HG03520 (cell line): Measurements from ENCODE around the gene PEX6.

Source experiments
- ATAC-seq: cut with Tn5 transposase; IDR thresholded peaks from one replicate; pipeline ENCODE4 v1.9.1; 2021; ENCODE audit warnings: mild to moderate bottlenecking, moderate library complexity; ENCODE audit not compliant: unreplicated experiment

PEX6 gene

GRCh38 chr6:42936398-42936797, 42.6 kb downstream of the PEX6 start:
- no peak for ATAC-seq

- no peak for ATAC-seq
Observed at GRCh38 chr6:42935322-42935721, 43.7 kb downstream of the PEX6 start.

- ATAC-seq, result no peak
Observed at GRCh38 chr6:42933205-42933604, 45.8 kb downstream of the PEX6 start.

- ATAC-seq, result no peak
Observed at GRCh38 chr6:42932412-42932811, 46.6 kb downstream of the PEX6 start.

- peak; percentile 45 for ATAC-seq
Observed at GRCh38 chr6:42929821-42930360, 49.1 kb downstream of the PEX6 start.

GRCh38 chr6:42928986-42929820, 49.8 kb downstream of the PEX6 start, which contains the start of gene CNPY3:
Gene CNPY3, plus strand, starts transcription at chr6:42929480. Its CDS starts 91 bp downstream, at chr6:42929571.
- peak; percentile 70 for ATAC-seq

- ATAC-seq, result no peak
Observed at GRCh38 chr6:42925248-42925857, 53.6 kb downstream of the PEX6 start.

- no peak for ATAC-seq
Observed at GRCh38 chr6:42923666-42924065, 55.3 kb downstream of the PEX6 start.

GRCh38 chr6:42921801-42922200, 57.2 kb downstream of the PEX6 start:
- no peak for ATAC-seq

- ATAC-seq, result no peak
Observed at GRCh38 chr6:42916288-42916687, 62.7 kb downstream of the PEX6 start.

GRCh38 chr6:42915732-42916131, 63.2 kb downstream of the PEX6 start, which contains the start of gene PTCRA:
Gene PTCRA, plus strand, starts transcription at chr6:42916053. Its CDS starts 17 bp downstream, at chr6:42916070.
- no peak for ATAC-seq

GRCh38 chr6:42914546-42914945, 64.4 kb downstream of the PEX6 start:
- ATAC-seq, result no peak
